ENCODE measurements around the gene PYGB. TPM values are rescaled to one million over a fixed set of nuclear protein-coding genes. Genes with fewer than 3 reads are reported as not detected.
A peak's percentile ranks its signal among the peaks of the same experiment; 100 is the strongest.

Gene PYGB
- total and polyA plus RNA-seq, 7 donors = 4.9 to 22.3 (median 9.5) TPM

GRCh38 chr20:25277941-25278521, 30.1 kb downstream of the PYGB start:
- no peak overlapping the region for H3K4me3 ChIP-seq
- no peaks in the 10 kb centered on the region for H3K27me3 ChIP-seq (ENCODE audit: insufficient read depth in 3 of 3, low read length in 2 of 3)
- H3K9me3 ChIP-seq = no peaks in the 10 kb centered on the region
- DNase-seq = peak; percentile 7 to 55
- H3K36me3 ChIP-seq (ENCODE audit: insufficient read depth in 1 of 2, low read depth in 1 of 2) = peaks cover 0 to 67% of the 10 kb centered on the region in 2 donors
- H3K27ac ChIP-seq = no peak overlapping the region
- TF ChIP-seq CTCF (IDR thresholded peaks at IDR 0.05) = no peak
- ATAC-seq = no peak
- peaks cover 19% of the 10 kb centered on the region for H3K4me1 ChIP-seq
- WGBS, 3 donors = 84 to 95% (median 94%) methylated on average over 19 of the region's 19 CpGs
- intact Hi-C loops (cut with DNase I) = loop anchor here in 1 of 2 donors (10.0 kb wide), 1 partner anchor 117 kb away; the partner anchor contains the start of gene ABHD12

GRCh38 chr20:25278636-25279361, 30.9 kb downstream of the PYGB start:
- ATAC-seq (no peak), DNase-seq (peak; percentile 9 to 49)
- TF ChIP-seq CTCF (IDR thresholded peaks at IDR 0.05) = no peak
- H3K9me3 ChIP-seq = no peaks in the 10 kb centered on the region
- WGBS, 3 donors = 88 to 95% (median 90%) methylated on average over 26 of the region's 26 CpGs
- H3K36me3 ChIP-seq (ENCODE audit: insufficient read depth in 1 of 2, low read depth in 1 of 2) = peaks cover 0 to 72% of the 10 kb centered on the region in 2 donors
- H3K4me1 ChIP-seq = peaks cover 11% of the 10 kb centered on the region
- H3K27ac ChIP-seq = no peak overlapping the region
- no peaks in the 10 kb centered on the region for H3K27me3 ChIP-seq (ENCODE audit: insufficient read depth in 3 of 3, low read length in 2 of 3)
- intact Hi-C loops (cut with DNase I) = loop anchor here in 1 of 2 donors (10.0 kb wide), 1 partner anchor 116 kb away; the partner anchor contains the start of gene ABHD12
- no peak overlapping the region for H3K4me3 ChIP-seq

GRCh38 chr20:25279403-25279802, 31.5 kb downstream of the PYGB start:
- H3K4me3 ChIP-seq = no peak overlapping the region
- H3K9me3 ChIP-seq = no peaks in the 10 kb centered on the region
- DNase-seq (no peak), ATAC-seq (no peak)
- H3K27ac ChIP-seq = no peak overlapping the region
- H3K36me3 ChIP-seq (ENCODE audit: insufficient read depth in 1 of 2, low read depth in 1 of 2) = peaks cover 0 to 76% of the 10 kb centered on the region in 2 donors
- intact Hi-C loops (cut with DNase I) = loop anchor here in 1 of 2 donors (10.0 kb wide), 1 partner anchor 115 kb away; the partner anchor contains the start of gene ABHD12
- 71 to 92% (median 76%) methylated on average over 9 of the region's 9 CpGs for WGBS, 3 donors
- no peaks in the 10 kb centered on the region for H3K27me3 ChIP-seq (ENCODE audit: insufficient read depth in 3 of 3, low read length in 2 of 3)
- no peak for TF ChIP-seq CTCF (IDR thresholded peaks at IDR 0.05)
- peaks cover 5% of the 10 kb centered on the region for H3K4me1 ChIP-seq

GRCh38 chr20:25280051-25280573, 32.2 kb downstream of the PYGB start:
- no peak for TF ChIP-seq CTCF (IDR thresholded peaks at IDR 0.05)
- H3K36me3 ChIP-seq (ENCODE audit: insufficient read depth in 1 of 2, low read depth in 1 of 2) = peaks cover 0 to 78% of the 10 kb centered on the region in 2 donors
- H3K4me1 ChIP-seq = peaks cover 3% of the 10 kb centered on the region
- H3K27me3 ChIP-seq (ENCODE audit: insufficient read depth in 3 of 3, low read length in 2 of 3) = no peaks in the 10 kb centered on the region
- no peak overlapping the region for H3K27ac ChIP-seq
- no peaks in the 10 kb centered on the region for H3K9me3 ChIP-seq
- intact Hi-C loops (cut with DNase I) = no loop called here
- ATAC-seq (no peak), DNase-seq (peak; percentile 9 to 29)
- WGBS, 3 donors = 91 to 94% (median 91%) methylated on average over 15 of the region's 15 CpGs
- H3K4me3 ChIP-seq = no peak overlapping the region

All from psoas muscle (tissue), 8 donors.